Stimulated activated CD8-positive, alpha-beta memory T cell treated with anti-CD3 and anti-CD28 coated beads, Interleukin-7, amount 100 ng/mL, for 48 hours (primary cell): ENCODE data around the gene TTC28.
"Not testable (repeated sequence)": the region's sequence is repeated elsewhere in the genome, so short reads cannot be mapped to it uniquely, and the experiment has no call there.

ENCODE experiments used
- DNase-seq, 2 donors: peaks; one replicate each; pipeline ENCODE4 v3.0.0-alpha.2; 2020; ENCODE audit warnings: low read depth in 1 of 2; ENCODE audit errors: extremely low read depth in 1 of 2

Gene TTC28

GRCh38 chr22:28566920-28567499, 112.6 kb downstream of the TTC28 start:
- DNase-seq: not testable (repeated sequence)

GRCh38 chr22:28563636-28564035, 116.0 kb downstream of the TTC28 start:
- DNase-seq: no peak

GRCh38 chr22:28562324-28562723, 117.3 kb downstream of the TTC28 start:
- DNase-seq: no peak

- not testable (repeated sequence) for DNase-seq
Measured at GRCh38 chr22:28560743-28561101, 118.9 kb downstream of the TTC28 start.

- DNase-seq: no peak
Measured at GRCh38 chr22:28560046-28560742, 119.4 kb downstream of the TTC28 start.

- no peak for DNase-seq
Measured at GRCh38 chr22:28557184-28557583, 122.5 kb downstream of the TTC28 start.

GRCh38 chr22:28553108-28553866, 126.4 kb downstream of the TTC28 start:
- not testable (repeated sequence) for DNase-seq

GRCh38 chr22:28548406-28548805, 131.2 kb downstream of the TTC28 start:
- DNase-seq: no peak

- DNase-seq: no peak
Measured at GRCh38 chr22:28547132-28547842, 132.4 kb downstream of the TTC28 start.

GRCh38 chr22:28544431-28544868, 135.2 kb downstream of the TTC28 start:
- no peak for DNase-seq

GRCh38 chr22:28542980-28543621, 136.5 kb downstream of the TTC28 start:
- no peak for DNase-seq

- no peak for DNase-seq
Measured at GRCh38 chr22:28541137-28541536, 138.5 kb downstream of the TTC28 start.

GRCh38 chr22:28538922-28539321, 140.7 kb downstream of the TTC28 start:
- DNase-seq: no peak

- DNase-seq: not testable (repeated sequence)
Measured at GRCh38 chr22:28530565-28530964, 149.1 kb downstream of the TTC28 start.

- not testable (repeated sequence) for DNase-seq
Measured at GRCh38 chr22:28529144-28529543, 150.5 kb downstream of the TTC28 start.

GRCh38 chr22:28521451-28521850, 158.2 kb downstream of the TTC28 start:
- no peak for DNase-seq

- no peak for DNase-seq
Measured at GRCh38 chr22:28514321-28514821, 165.3 kb downstream of the TTC28 start.

- DNase-seq: not testable (repeated sequence)
Measured at GRCh38 chr22:28512387-28512786, 167.3 kb downstream of the TTC28 start.

GRCh38 chr22:28507896-28508295, 171.7 kb downstream of the TTC28 start:
- no peak for DNase-seq

- DNase-seq: no peak
Measured at GRCh38 chr22:28506150-28506535, 173.5 kb downstream of the TTC28 start.
